Central memory CD8-positive, alpha-beta T cell (primary cell): ENCODE measurements around the gene PTPRM.

ENCODE experiments used
- ATAC-seq: fragments of 150-1000 bp; cut with Tn5 transposase; replicated peaks from 2 replicates; pipeline ENCODE4 v1.10.0; 2022; ENCODE audit warnings: mild to moderate bottlenecking, moderate FRiP score, moderate number of reproducible peaks; ENCODE audit not compliant: poor library complexity, severe bottlenecking; ENCODE audit errors: extremely low read depth
- DNase-seq, 2 donors: peaks; one replicate each; pipeline ENCODE4 v3.0.0; 2021; ENCODE audit warnings: low spot score in 2 of 2
- H3K27ac Mint-ChIP-seq: one replicate; pipeline ENCODE4 v1.8.0; 2022; ENCODE audit warnings: low read depth, mild to moderate bottlenecking, moderate library complexity, mixed read lengths
- H3K27me3 Mint-ChIP-seq: one replicate; pipeline ENCODE4 v1.8.0; 2022; ENCODE audit warnings: mixed read lengths
- H3K36me3 Mint-ChIP-seq: one replicate; pipeline ENCODE4 v1.8.0; 2022; ENCODE audit warnings: mild to moderate bottlenecking, moderate library complexity, mixed read lengths; ENCODE audit not compliant: insufficient read depth
- H3K4me1 Mint-ChIP-seq: one replicate; pipeline ENCODE4 v1.8.0; 2022; ENCODE audit warnings: mixed read lengths
- H3K4me3 Mint-ChIP-seq: one replicate; pipeline ENCODE4 v1.8.0; 2022; ENCODE audit warnings: mild to moderate bottlenecking, moderate library complexity, mixed read lengths
- H3K9me3 Mint-ChIP-seq: one replicate; pipeline ENCODE4 v1.8.0; 2022; ENCODE audit warnings: mixed read lengths

PTPRM gene

DNA sequence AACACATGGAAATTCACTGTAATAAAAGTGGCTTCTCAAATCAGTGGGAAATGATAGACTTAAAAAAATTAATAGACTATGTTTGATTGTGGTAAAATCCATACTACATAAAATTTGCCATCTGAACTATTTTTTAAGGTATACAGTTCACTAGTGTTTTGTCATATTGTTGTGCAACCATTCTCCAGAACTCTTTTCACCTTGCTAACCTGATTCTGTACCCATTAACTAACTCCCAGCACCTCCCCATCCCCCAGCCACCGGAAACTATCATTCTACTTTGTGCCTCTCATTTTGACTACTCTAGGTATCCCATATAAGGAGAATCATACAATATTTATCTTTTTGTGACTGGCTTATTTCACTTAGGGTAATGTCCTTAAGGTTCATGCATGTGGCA, 153.3 kb downstream of the PTPRM start:
- Mint-ChIP-seq H3K4me3 (no peak overlapping the region), H3K4me1 (no peaks in the 10 kb centered on the region), H3K36me3 (no peaks in the 10 kb centered on the region), H3K27ac (no peak overlapping the region), H3K27me3 (peaks cover 3% of the 10 kb centered on the region), H3K9me3 (no peaks in the 10 kb centered on the region)
- ATAC-seq (no peak), DNase-seq (no peak)

DNA sequence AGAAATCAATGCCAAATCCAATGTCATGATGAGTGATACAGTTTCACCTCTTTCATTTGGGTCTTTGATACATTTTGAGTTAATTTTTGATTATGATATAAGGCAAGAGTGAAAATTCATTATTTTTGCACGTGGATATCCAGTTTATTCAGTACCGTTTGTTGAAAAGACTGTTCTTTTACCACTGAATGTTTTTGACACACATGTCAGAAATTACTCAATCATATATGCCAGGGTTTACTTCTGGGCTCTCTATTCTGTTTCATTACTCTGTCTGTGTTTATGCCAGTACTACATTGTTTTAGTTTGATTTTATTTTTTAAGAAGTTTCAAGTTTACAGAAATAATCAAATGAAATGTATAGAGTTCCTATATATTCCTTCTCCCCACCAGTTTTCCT, 154.4 kb downstream of the PTPRM start:
- no peak for ATAC-seq
- no peak overlapping the region for H3K27ac Mint-ChIP-seq
- no peaks in the 10 kb centered on the region for H3K9me3 Mint-ChIP-seq
- H3K36me3 Mint-ChIP-seq = no peaks in the 10 kb centered on the region
- DNase-seq = no peak
- H3K4me3 Mint-ChIP-seq = no peak overlapping the region
- H3K4me1 Mint-ChIP-seq = no peaks in the 10 kb centered on the region
- no peaks in the 10 kb centered on the region for H3K27me3 Mint-ChIP-seq

DNA sequence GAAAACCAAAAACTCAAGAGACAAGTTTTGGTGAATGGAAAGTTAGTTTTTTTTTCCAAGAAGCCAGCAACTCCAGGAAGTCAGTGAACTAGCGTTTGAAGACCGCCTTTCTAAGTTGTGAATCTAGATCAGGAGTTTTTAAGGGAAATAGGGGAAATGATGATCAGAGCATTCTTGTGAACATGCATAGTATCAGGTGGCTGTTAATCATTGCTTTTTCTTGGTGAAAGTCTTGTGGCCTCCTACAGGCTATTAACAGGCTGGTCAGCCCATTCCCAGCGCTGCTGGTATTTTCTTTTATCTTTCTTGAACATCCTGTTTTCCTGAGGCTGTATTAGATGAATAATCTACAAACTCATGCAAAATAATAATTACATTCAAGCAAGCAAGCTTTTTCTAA, 155.8 kb downstream of the PTPRM start:
- DNase-seq (no peak), ATAC-seq (no peak)
- H3K27ac Mint-ChIP-seq = no peak overlapping the region
- H3K4me3 Mint-ChIP-seq = no peak overlapping the region
- H3K9me3 Mint-ChIP-seq = no peaks in the 10 kb centered on the region
- no peaks in the 10 kb centered on the region for H3K36me3 Mint-ChIP-seq
- no peaks in the 10 kb centered on the region for H3K27me3 Mint-ChIP-seq
- no peaks in the 10 kb centered on the region for H3K4me1 Mint-ChIP-seq

DNA sequence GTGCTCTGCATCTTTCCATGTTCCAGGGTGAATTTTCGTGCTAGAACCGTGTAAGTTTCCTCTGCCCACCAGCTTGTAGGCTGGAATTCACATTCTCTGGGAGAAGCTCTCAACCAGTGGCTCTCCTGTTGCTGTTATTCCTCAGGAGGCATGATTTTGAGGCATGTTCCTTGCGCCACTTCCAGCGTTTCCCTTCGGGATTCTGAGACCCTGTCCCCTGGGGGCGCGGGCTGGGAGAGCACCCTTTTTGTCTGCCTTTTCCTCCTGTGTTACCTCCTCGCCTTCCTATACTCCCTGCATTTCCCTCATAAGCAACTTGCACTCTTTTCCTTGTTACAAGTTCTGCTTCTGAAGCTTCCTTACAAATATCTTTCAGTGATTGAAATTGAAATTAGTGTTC, 156.4 kb downstream of the PTPRM start:
- H3K4me3 Mint-ChIP-seq = no peak overlapping the region
- no peak for ATAC-seq

DNA sequence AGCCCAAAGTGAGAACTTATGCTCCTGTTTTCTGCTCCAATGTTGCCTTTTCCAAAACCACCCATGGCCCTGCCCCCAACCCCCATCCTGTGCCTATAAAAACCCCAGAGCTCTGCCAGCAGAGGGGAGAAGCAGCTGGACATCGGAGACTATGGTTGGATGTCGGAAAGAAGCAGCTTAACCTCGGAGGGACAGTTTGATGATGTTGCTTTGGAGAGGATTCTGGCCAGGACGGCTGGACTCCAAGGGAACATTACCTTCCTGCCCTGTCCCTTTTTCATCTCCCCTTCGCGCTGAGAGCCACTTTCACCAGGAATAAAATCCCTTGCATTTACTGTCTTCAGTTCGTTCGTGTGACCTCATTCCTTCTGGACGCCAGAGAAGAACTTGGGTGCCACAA, 158.4 kb downstream of the PTPRM start:
- Mint-ChIP-seq H3K27ac (no peak overlapping the region), H3K27me3 (no peaks in the 10 kb centered on the region), H3K4me3 (no peak overlapping the region), H3K9me3 (no peaks in the 10 kb centered on the region), H3K36me3 (no peaks in the 10 kb centered on the region), H3K4me1 (no peaks in the 10 kb centered on the region)
- no peak for DNase-seq
- ATAC-seq = no peak

More for the DNA sequence above, 156.4 kb downstream of the PTPRM start:
- Mint-ChIP-seq H3K4me1 (no peaks in the 10 kb centered on the region), H3K27me3 (no peaks in the 10 kb centered on the region), H3K27ac (no peak overlapping the region), H3K36me3 (no peaks in the 10 kb centered on the region), H3K9me3 (no peaks in the 10 kb centered on the region)
- DNase-seq = no peak

DNA sequence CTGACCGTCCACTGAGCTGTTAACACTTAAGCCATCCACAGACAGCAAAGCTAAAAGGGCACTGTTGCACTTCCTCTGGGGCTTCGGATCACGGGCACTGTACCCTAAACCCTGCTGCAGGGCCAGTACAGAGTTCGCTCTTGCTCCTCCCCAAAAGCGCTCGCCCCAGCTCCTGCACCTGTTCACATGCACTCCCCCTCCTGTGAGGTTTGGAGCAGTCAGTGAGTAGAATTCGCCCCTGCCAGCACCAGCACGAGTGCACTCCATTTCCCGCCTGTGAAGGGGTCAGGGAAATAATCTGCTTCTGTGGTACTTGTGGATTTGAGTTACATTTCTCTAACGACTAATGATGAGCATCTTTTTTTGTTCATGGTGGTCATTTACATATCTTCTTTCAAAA, 158.8 kb downstream of the PTPRM start:
- ATAC-seq (no peak), DNase-seq (no peak)
- Mint-ChIP-seq H3K27me3 (no peaks in the 10 kb centered on the region), H3K36me3 (no peaks in the 10 kb centered on the region), H3K27ac (no peak overlapping the region), H3K4me1 (no peaks in the 10 kb centered on the region), H3K4me3 (no peak overlapping the region), H3K9me3 (no peaks in the 10 kb centered on the region)

DNA sequence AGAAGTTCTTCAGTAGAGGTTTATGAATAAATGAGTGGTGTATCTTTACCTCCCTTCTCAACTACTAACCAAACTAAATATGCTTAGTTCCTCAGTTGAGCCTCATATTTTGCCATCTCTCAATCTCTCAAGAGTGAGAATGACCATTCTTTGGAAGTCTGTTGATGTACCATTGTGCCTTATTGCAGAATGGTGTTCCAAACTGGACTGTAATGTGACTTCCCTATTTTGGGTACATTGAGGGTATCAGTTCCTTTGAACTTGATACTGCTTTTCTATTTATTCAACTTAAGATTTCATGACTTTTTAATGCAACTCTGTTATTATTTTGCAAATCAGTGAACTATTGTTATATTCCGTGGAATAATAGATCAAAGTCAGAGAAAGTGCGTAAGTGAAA, 159.4 kb downstream of the PTPRM start:
- Mint-ChIP-seq H3K4me3 (no peak overlapping the region), H3K4me1 (no peaks in the 10 kb centered on the region), H3K9me3 (no peaks in the 10 kb centered on the region), H3K27ac (no peak overlapping the region), H3K27me3 (no peaks in the 10 kb centered on the region), H3K36me3 (no peaks in the 10 kb centered on the region)
- no peak for DNase-seq
- no peak for ATAC-seq

DNA sequence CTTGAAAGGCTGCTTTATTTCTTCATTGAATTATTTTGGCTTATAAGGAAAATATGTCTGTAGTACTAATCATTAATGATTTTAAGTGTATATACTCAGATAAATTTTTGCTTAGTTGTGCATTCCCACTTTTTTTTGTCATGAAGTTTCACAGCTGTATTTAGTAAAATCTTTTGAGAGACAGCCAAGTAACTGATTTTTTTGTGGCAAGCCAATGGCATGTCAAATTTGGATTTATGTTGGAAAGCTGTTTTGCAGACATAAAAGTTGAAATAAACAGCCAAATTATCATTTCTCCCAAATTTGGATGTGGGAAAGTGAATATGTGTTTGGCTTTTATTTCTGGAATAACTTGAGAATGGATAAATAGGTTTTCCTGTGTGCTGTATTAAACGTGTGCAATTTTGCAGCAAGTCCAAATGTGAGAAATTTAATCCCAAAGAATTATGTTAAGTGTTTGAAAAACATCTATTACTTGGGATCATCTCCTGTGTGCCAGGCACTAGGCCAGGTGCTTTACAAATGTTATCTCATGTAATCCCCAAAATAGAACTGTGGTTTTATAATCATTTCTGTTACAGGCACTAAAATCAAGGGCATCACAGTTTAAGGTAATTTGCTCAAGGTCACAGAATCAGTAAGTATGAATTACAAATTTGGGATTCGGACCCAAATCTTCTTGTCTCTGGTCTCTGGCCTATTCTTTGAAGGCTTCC, 160.4 kb downstream of the PTPRM start:
- no peaks in the 10 kb centered on the region for H3K36me3 Mint-ChIP-seq
- H3K4me1 Mint-ChIP-seq = no peaks in the 10 kb centered on the region
- H3K4me3 Mint-ChIP-seq = no peak overlapping the region
- no peaks in the 10 kb centered on the region for H3K27me3 Mint-ChIP-seq
- ATAC-seq (no peak), DNase-seq (no peak)
- H3K27ac Mint-ChIP-seq = no peak overlapping the region
- H3K9me3 Mint-ChIP-seq = no peaks in the 10 kb centered on the region

DNA sequence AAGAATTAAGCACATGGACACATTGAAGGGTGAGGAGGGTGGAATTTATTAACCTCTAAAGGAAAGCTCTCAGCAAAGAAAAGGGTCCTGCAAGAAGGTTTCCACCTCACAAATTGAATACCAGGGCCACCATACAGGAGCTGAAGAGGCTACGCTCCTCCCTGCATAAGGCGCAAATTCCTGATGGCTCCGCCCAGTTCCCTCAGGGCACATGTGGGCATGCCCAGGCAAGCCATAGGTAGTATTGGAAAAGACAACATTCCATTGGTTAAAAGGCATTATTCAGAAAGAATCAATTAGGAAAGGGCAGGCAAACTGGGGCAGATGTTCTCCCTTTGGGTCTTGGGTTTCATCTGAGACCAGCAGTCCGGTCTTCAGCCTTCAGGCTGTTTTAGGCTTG, 161.2 kb downstream of the PTPRM start:
- H3K36me3 Mint-ChIP-seq = no peaks in the 10 kb centered on the region
- H3K9me3 Mint-ChIP-seq = no peaks in the 10 kb centered on the region
- no peaks in the 10 kb centered on the region for H3K27me3 Mint-ChIP-seq
- H3K4me1 Mint-ChIP-seq = no peaks in the 10 kb centered on the region
- no peak for ATAC-seq
- H3K27ac Mint-ChIP-seq = no peak overlapping the region
- no peak for DNase-seq
- no peak overlapping the region for H3K4me3 Mint-ChIP-seq

DNA sequence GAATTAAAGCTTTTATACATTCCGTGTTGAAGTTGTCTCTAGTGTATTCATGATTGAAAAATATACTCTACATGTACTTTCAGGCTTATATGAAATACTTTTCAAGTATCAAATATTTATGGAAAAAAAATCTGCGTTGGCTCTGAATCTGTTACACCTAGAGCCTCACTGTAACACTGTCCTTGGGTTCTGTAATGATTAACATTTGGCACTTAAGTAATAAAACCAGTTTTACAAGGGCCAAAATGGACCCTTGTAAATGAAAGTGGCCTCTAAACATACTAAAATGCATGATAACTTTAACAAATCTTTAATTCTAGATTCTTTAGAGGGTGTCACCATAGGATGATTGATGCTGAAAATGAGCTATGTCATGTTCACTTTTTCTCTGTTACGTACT, 162.8 kb downstream of the PTPRM start:
- no peak overlapping the region for H3K27ac Mint-ChIP-seq
- no peak overlapping the region for H3K4me3 Mint-ChIP-seq
- no peaks in the 10 kb centered on the region for H3K9me3 Mint-ChIP-seq
- ATAC-seq (no peak), DNase-seq (no peak)
- H3K4me1 Mint-ChIP-seq = no peaks in the 10 kb centered on the region
- no peaks in the 10 kb centered on the region for H3K36me3 Mint-ChIP-seq
- H3K27me3 Mint-ChIP-seq = no peaks in the 10 kb centered on the region

DNA sequence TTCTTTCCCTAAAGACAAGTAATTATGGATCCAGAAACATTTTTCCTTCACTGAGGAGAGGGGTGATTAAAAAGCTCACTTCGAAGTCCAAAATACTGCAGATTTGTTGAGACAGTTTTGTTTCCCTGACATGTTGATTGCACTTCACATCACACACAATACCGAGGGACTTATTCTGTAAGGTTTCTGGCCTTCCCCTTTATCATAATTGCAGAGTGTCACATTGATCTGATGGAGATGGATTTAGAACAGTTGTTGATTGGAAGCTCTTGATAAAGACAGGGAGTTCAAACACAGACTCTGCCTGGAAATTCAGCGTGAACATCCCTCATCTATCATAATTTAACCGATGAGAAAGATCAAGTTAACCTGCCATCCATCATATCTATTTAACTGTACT, 163.6 kb downstream of the PTPRM start:
- H3K4me1 Mint-ChIP-seq = no peaks in the 10 kb centered on the region
- H3K27ac Mint-ChIP-seq = no peak overlapping the region
- DNase-seq (no peak), ATAC-seq (no peak)
- no peaks in the 10 kb centered on the region for H3K36me3 Mint-ChIP-seq
- no peaks in the 10 kb centered on the region for H3K27me3 Mint-ChIP-seq
- no peak overlapping the region for H3K4me3 Mint-ChIP-seq
- no peaks in the 10 kb centered on the region for H3K9me3 Mint-ChIP-seq

DNA sequence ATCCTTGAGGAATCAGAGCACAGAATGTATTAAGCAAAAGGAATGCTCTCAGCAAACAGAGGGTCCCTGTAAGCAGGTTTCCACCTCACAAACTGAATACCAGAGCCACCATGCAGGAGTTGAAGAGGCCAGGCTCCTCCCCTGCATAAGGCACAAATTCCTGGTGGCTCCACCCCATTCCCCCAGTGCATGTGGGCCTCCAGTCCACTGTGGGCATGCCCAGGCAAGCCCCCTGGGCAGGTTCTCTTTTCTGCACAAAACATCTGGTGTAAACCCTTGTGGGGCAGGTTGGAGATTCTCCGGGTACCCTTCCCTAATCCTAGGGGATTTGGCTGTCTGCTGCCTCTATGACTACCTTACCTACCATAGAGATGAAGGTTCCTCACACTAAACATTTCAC, 166.5 kb downstream of the PTPRM start:
- Mint-ChIP-seq H3K27ac (no peak overlapping the region), H3K4me1 (no peaks in the 10 kb centered on the region), H3K4me3 (no peak overlapping the region), H3K27me3 (no peaks in the 10 kb centered on the region), H3K9me3 (no peaks in the 10 kb centered on the region), H3K36me3 (no peaks in the 10 kb centered on the region)
- no peak for ATAC-seq
- DNase-seq = no peak

DNA sequence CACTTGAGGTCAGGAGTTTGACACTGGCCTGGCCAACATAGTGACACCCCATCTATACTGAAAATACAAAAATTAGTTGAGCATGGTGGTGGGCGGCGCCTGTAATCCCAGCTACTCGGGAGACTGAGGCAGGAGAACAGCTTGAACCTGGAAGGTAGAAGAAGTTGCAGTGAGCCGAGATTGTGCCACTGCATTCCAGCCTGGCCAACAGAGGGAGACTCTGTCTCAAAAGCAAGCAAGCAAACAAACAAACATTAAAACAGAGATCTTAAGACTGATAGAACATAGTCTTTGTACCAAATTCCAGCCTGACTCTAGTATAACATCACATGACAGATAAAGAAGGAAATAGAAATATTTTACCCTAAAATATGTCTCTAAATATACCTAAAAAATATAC, 168.1 kb downstream of the PTPRM start:
- no peak overlapping the region for H3K27ac Mint-ChIP-seq
- no peaks in the 10 kb centered on the region for H3K4me1 Mint-ChIP-seq
- H3K4me3 Mint-ChIP-seq = no peak overlapping the region
- H3K9me3 Mint-ChIP-seq = no peaks in the 10 kb centered on the region
- no peak for ATAC-seq
- no peaks in the 10 kb centered on the region for H3K36me3 Mint-ChIP-seq
- no peaks in the 10 kb centered on the region for H3K27me3 Mint-ChIP-seq
- DNase-seq = no peak
